Hepatocyte (in vitro differentiated cells): ENCODE measurements around the gene ANO2. TPM values are rescaled to one million over a fixed set of nuclear protein-coding genes. Genes with fewer than 3 reads are reported as not detected.

Experiments
- DNase-seq: peaks from one replicate; pipeline ENCODE4 v3.0.0-alpha.2; 2016; ENCODE audit warnings: low spot score
- H2AFZ ChIP-seq: fragments of 200-600 bp; sonication (generic); 2 replicates; pipeline ENCODE4 v1.6.0; 2016; ENCODE audit warnings: antibody characterized with exemption, mild to moderate bottlenecking
- H3K27ac ChIP-seq: fragments of 200-600 bp; sonication (generic); 2 replicates; pipeline ENCODE4 v1.5.1; 2016; ENCODE audit warnings: mild to moderate bottlenecking
- H3K27me3 ChIP-seq: fragments of 200-600 bp; sonication (generic); 2 replicates; pipeline ENCODE4 v1.6.1; 2016
- H3K36me3 ChIP-seq: fragments of 200-600 bp; sonication (generic); replicated peaks from 2 replicates; pipeline ENCODE4 v1.5.1; 2016; ENCODE audit warnings: low read depth; ENCODE audit not compliant: insufficient read depth
- H3K4me1 ChIP-seq: fragments of 200-600 bp; sonication (generic); 2 replicates; pipeline ENCODE4 v1.5.1; 2016; ENCODE audit warnings: mild to moderate bottlenecking, moderate library complexity; ENCODE audit not compliant: insufficient read depth
- H3K4me2 ChIP-seq: fragments of 200-600 bp; sonication (generic); 2 replicates; pipeline ENCODE4 v1.6.0; 2016
- H3K4me3 ChIP-seq: fragments of 200-600 bp; sonication (generic); 2 replicates; pipeline ENCODE4 v1.5.1; 2016; ENCODE audit warnings: mild to moderate bottlenecking
- H3K79me2 ChIP-seq: fragments of 200-600 bp; sonication (generic); 2 replicates; pipeline ENCODE4 v1.6.0; 2017; ENCODE audit warnings: mild to moderate bottlenecking
- H3K9me2 ChIP-seq: fragments of 200-600 bp; sonication (generic); replicated peaks from 2 replicates; pipeline ENCODE4 v1.6.0; 2017; ENCODE audit warnings: mild to moderate bottlenecking; ENCODE audit not compliant: insufficient read depth
- H3K9me3 ChIP-seq: fragments of 200-600 bp; sonication (generic); 2 replicates; pipeline ENCODE4 v1.5.1; 2016; ENCODE audit warnings: low read depth, mild to moderate bottlenecking
- H4K20me1 ChIP-seq: fragments of 200-600 bp; sonication (generic); 2 replicates; pipeline ENCODE4 v1.6.0; 2016; ENCODE audit warnings: mild to moderate bottlenecking; ENCODE audit not compliant: insufficient read depth, poor library complexity, severe bottlenecking
- EZH2 ChIP-seq: fragments of 200-600 bp; sonication (generic); IDR thresholded peaks from 2 replicates; pipeline ENCODE4 v1.6.1; 2016; ENCODE audit warnings: antibody characterized with exemption, mild to moderate bottlenecking, borderline replicate concordance
- EZH2phosphoT487 ChIP-seq: fragments of 200-600 bp; sonication (generic); IDR thresholded peaks from one replicate; pipeline ENCODE4 v1.6.1; 2018; ENCODE audit warnings: antibody characterized with exemption, mild to moderate bottlenecking, low read depth, moderate library complexity; ENCODE audit not compliant: unreplicated experiment, severe bottlenecking
- WGBS: methylation state at CpG from one replicate; pipeline ENCODE4 v1.1.6; 2016; ENCODE audit warnings: low lambda C conversion rate; ENCODE audit errors: missing lambda C conversion rate; 5-methylcytosine and 5-hydroxymethylcytosine counted together
- polyA plus RNA-seq: library from polyadenylated mRNA; unstranded; fragments of >200 nt; fragmentation: Nextera tagmentation; extraction: Ambion mirVana; gene quantifications from 2 replicates; pipeline ENCODE4 v1.2.1, GENCODE V29; 2016
- total RNA-seq: library from RNA; depleted of rRNA; stranded (reverse); fragments of >200 nt; gene quantifications from 2 replicates; pipeline ENCODE4 v1.2.3, GENCODE V29; 2014
- TF ChIP-seq, protein P1 (sequence below): fragments of 200-600 bp; sonication (generic); IDR thresholded peaks from 2 replicates; pipeline ENCODE4 v1.5.1; 2016; ENCODE audit warnings: antibody characterized with exemption, mild to moderate bottlenecking; ENCODE audit not compliant: poor library complexity

The ANO2 gene
- total and polyA plus RNA-seq, 2 experiments from 2014 or later: 1.0 to 1.9 TPM

- Histone ChIP-seq H3K9me2 (no peaks in the 10 kb centered on the region), H3K9me3 (no peaks in the 10 kb centered on the region), H2AFZ (no peak overlapping the region), H3K4me1 (peaks cover 6% of the 10 kb centered on the region), H3K4me3 (no peak overlapping the region), H4K20me1 (no peaks in the 10 kb centered on the region), H3K27me3 (no peaks in the 10 kb centered on the region), H3K36me3 (no peaks in the 10 kb centered on the region), H3K4me2 (no peak overlapping the region), H3K27ac (no peak overlapping the region), H3K79me2 (no peaks in the 10 kb centered on the region)
- TF ChIP-seq EZH2phosphoT487 (no peak), EZH2 (no peak)
- TF ChIP-seq, protein P1, sequence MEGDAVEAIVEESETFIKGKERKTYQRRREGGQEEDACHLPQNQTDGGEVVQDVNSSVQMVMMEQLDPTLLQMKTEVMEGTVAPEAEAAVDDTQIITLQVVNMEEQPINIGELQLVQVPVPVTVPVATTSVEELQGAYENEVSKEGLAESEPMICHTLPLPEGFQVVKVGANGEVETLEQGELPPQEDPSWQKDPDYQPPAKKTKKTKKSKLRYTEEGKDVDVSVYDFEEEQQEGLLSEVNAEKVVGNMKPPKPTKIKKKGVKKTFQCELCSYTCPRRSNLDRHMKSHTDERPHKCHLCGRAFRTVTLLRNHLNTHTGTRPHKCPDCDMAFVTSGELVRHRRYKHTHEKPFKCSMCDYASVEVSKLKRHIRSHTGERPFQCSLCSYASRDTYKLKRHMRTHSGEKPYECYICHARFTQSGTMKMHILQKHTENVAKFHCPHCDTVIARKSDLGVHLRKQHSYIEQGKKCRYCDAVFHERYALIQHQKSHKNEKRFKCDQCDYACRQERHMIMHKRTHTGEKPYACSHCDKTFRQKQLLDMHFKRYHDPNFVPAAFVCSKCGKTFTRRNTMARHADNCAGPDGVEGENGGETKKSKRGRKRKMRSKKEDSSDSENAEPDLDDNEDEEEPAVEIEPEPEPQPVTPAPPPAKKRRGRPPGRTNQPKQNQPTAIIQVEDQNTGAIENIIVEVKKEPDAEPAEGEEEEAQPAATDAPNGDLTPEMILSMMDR: no peak
- DNase-seq: no peak
- WGBS: 72% methylated on average over 8 of the region's 8 CpGs
Measured at GRCh38 chr12:5592310-5592709, 352.7 kb downstream of the ANO2 start.

- Histone ChIP-seq H3K4me2 (no peak overlapping the region), H3K9me2 (no peaks in the 10 kb centered on the region), H3K4me3 (no peak overlapping the region), H3K79me2 (no peaks in the 10 kb centered on the region), H3K27ac (no peak overlapping the region), H3K4me1 (peaks cover 6% of the 10 kb centered on the region), H2AFZ (no peak overlapping the region), H3K27me3 (no peaks in the 10 kb centered on the region), H4K20me1 (no peaks in the 10 kb centered on the region), H3K36me3 (no peaks in the 10 kb centered on the region), H3K9me3 (no peaks in the 10 kb centered on the region)
- TF ChIP-seq EZH2: no peak
- 91% methylated on average over 8 of the region's 8 CpGs for WGBS
- DNase-seq: no peak
Measured at GRCh38 chr12:5590316-5590715, 354.7 kb downstream of the ANO2 start.

GRCh38 chr12:5589054-5589453 lies 356.0 kb downstream of the ANO2 start:
- no peaks in the 10 kb centered on the region for H3K9me2 ChIP-seq

GRCh38 chr12:5588591-5588990 lies 356.5 kb downstream of the ANO2 start:
- no peak overlapping the region for H2AFZ ChIP-seq
- no peaks in the 10 kb centered on the region for H3K9me2 ChIP-seq
- no peak overlapping the region for H3K27ac ChIP-seq
- no peaks in the 10 kb centered on the region for H3K9me3 ChIP-seq
- H3K36me3 ChIP-seq: no peaks in the 10 kb centered on the region
- H3K4me1 ChIP-seq: peaks cover 6% of the 10 kb centered on the region
- WGBS: 65% methylated on average over 6 of the region's 6 CpGs
- DNase-seq: no peak
- TF ChIP-seq EZH2 (no peak), EZH2phosphoT487 (no peak)
- TF ChIP-seq, protein P1: no peak
- no peaks in the 10 kb centered on the region for H3K79me2 ChIP-seq
- no peaks in the 10 kb centered on the region for H3K27me3 ChIP-seq
- H3K4me3 ChIP-seq: no peak overlapping the region
- H4K20me1 ChIP-seq: no peaks in the 10 kb centered on the region
- no peak overlapping the region for H3K4me2 ChIP-seq

More at GRCh38 chr12:5589054-5589453, 356.0 kb downstream of the ANO2 start:
- H4K20me1 ChIP-seq: no peaks in the 10 kb centered on the region
- H3K36me3 ChIP-seq: no peaks in the 10 kb centered on the region
- H3K79me2 ChIP-seq: no peaks in the 10 kb centered on the region
- no peak overlapping the region for H3K27ac ChIP-seq
- no peak overlapping the region for H3K4me3 ChIP-seq
- no peak for DNase-seq
- no peak overlapping the region for H3K4me2 ChIP-seq
- no peak overlapping the region for H2AFZ ChIP-seq
- no peaks in the 10 kb centered on the region for H3K9me3 ChIP-seq
- TF ChIP-seq EZH2phosphoT487: no peak
- TF ChIP-seq, protein P1: no peak
- TF ChIP-seq EZH2: no peak
- no peaks in the 10 kb centered on the region for H3K27me3 ChIP-seq
- peaks cover 6% of the 10 kb centered on the region for H3K4me1 ChIP-seq
- WGBS: 56% methylated on average over 7 of the region's 7 CpGs
